GM12878 (cell line): ENCODE data around the gene SIN3A. TPM values are rescaled to one million over a fixed set of nuclear protein-coding genes. Genes with fewer than 3 reads are reported as not detected.

Experiments used
- ATAC-seq: fragments of 200-7000 bp; cut with Tn5 transposase; 3 replicates; pipeline ENCODE4 v1.9.1; 2020; ENCODE audit warnings: mild to moderate bottlenecking, moderate library complexity
- BruUV-seq: library from RNA; stranded (reverse); fragments of 400-500 nt; replicated peaks from 2 replicates; lab custom pipeline; 2021; lab: Mats Ljungman, UMichigan
- CTCF ChIA-PET: fragments of 300-600 bp; sonication (Branson Sonifier 250); formaldehyde crosslinking; extraction: SDS; loops from one replicate; lab custom pipeline; 2021; ENCODE audit warnings: inconsistent platforms; lab: Yijun Ruan, JAX
- POLR2A ChIA-PET: fragments of 350-600 bp; formaldehyde crosslinking; extraction: SDS; loops from one replicate; lab custom pipeline; 2021; ENCODE audit warnings: inconsistent platforms; lab: Charles Lee
- RAD21 ChIA-PET: fragments of 300-600 bp; sonication (Branson Sonifier 250); formaldehyde crosslinking; loops from one replicate; lab custom pipeline; 2023; ENCODE audit warnings: antibody characterized with exemption; ENCODE audit not compliant: unreplicated experiment; lab: Charles Lee
- SMC1A ChIA-PET: fragments of 300-600 bp; sonication (Branson Sonifier 250); formaldehyde crosslinking; loops from one replicate; lab custom pipeline; 2023; ENCODE audit not compliant: unreplicated experiment, uncharacterized antibody; lab: Charles Lee
- DNase-seq: peaks from one replicate; pipeline ENCODE4 v3.0.0-alpha.2; 2011; ENCODE audit warnings: low read depth, low spot score
- FAIRE-seq: peaks from 3 replicates; lab custom pipeline; 2011; peaks lifted over from hg19 to GRCh38; lab: Jason Lieb, UNC
- H2AFZ ChIP-seq: 2 replicates; pipeline ENCODE4 v1.6.0; 2011; ENCODE audit warnings: low read depth, low read length, control low read depth; ENCODE audit not compliant: control insufficient read depth
- H3K27ac ChIP-seq: 2 replicates; pipeline ENCODE4 v1.5.1; 2011; ENCODE audit warnings: control low read depth; ENCODE audit not compliant: control insufficient read depth, insufficient read depth
- H3K27me3 ChIP-seq, 2 experiments: replicated peaks in 1 of 2; 2 replicates each; pipeline versions ENCODE4 v1.6.0 to v1.6.1; 2011; ENCODE audit warnings: low read length in 1 of 2; ENCODE audit not compliant: control insufficient read depth in 2 of 2, insufficient read depth in 2 of 2
- H3K36me3 ChIP-seq, 2 experiments: 2 replicates each; pipeline ENCODE4 v1.5.1; 2011; ENCODE audit warnings: low read length in 1 of 2; ENCODE audit not compliant: control insufficient read depth in 2 of 2, insufficient read depth in 2 of 2
- H3K4me1 ChIP-seq: 2 replicates; pipeline ENCODE4 v1.6.1; 2011; ENCODE audit warnings: mild to moderate bottlenecking, low read length, moderate library complexity, mixed read lengths; ENCODE audit not compliant: control insufficient read depth, insufficient read depth
- H3K4me2 ChIP-seq: 2 replicates; pipeline ENCODE4 v1.6.0; 2011; ENCODE audit warnings: control low read depth; ENCODE audit not compliant: control insufficient read depth, insufficient read depth
- H3K4me3 ChIP-seq: fragments of 200-600 bp; sonication (generic); 2 replicates; pipeline ENCODE4 v1.5.1; 2016
- H3K79me2 ChIP-seq: 2 replicates; pipeline ENCODE4 v1.6.0; 2011; ENCODE audit warnings: low read length; ENCODE audit not compliant: control insufficient read depth, insufficient read depth
- H3K9ac ChIP-seq: 2 replicates; pipeline ENCODE4 v1.8.0; 2011; ENCODE audit warnings: low read length, control low read depth, mixed read lengths; ENCODE audit not compliant: control insufficient read depth, insufficient read depth
- H3K9me3 ChIP-seq: replicated peaks from 3 replicates; pipeline ENCODE4 v1.5.1; 2011; ENCODE audit warnings: mild to moderate bottlenecking, low read length; ENCODE audit not compliant: control insufficient read depth, insufficient read depth
- H4K20me1 ChIP-seq: 2 replicates; pipeline ENCODE4 v1.6.0; 2011; ENCODE audit not compliant: control insufficient read depth, insufficient read depth
- BCL11A ChIP-seq: IDR thresholded peaks from 2 replicates; pipeline ENCODE4 v1.6.1; 2011; ENCODE audit warnings: low read depth, low read length
- DPF2 ChIP-seq: fragments of 450-650 bp; IDR thresholded peaks from 2 replicates; pipeline ENCODE4 v1.6.1; 2017; ENCODE audit warnings: mild to moderate bottlenecking
- EGR1 ChIP-seq, 2 experiments: IDR thresholded peaks; 1 replicate in 1 of 2; 2 replicates in 1 of 2; pipeline ENCODE4 v1.6.1; 2011 to 2012; ENCODE audit warnings: low read depth in 2 of 2, low read length in 2 of 2, borderline replicate concordance in 1 of 2, mild to moderate bottlenecking in 1 of 2, moderate library complexity in 1 of 2
- MXI1 ChIP-seq: fragments of 150-350 bp; IDR thresholded peaks from 2 replicates; pipeline ENCODE4 v1.6.1; 2011; ENCODE audit warnings: low read depth, mild to moderate bottlenecking, inconsistent platforms, low read length, improper control_type of control experiment
- NR2C1 ChIP-seq: fragments of 450-650 bp; IDR thresholded peaks from 2 replicates; pipeline ENCODE4 v1.6.1; 2017; ENCODE audit warnings: antibody characterized with exemption, mild to moderate bottlenecking, moderate library complexity
- POLR2A ChIP-seq: IDR thresholded peaks from 2 replicates; pipeline ENCODE4 v1.6.1; 2011; ENCODE audit warnings: low read depth, mild to moderate bottlenecking, low read length
- SMAD5 ChIP-seq: IDR thresholded peaks from 2 replicates; pipeline ENCODE4 v1.6.1; 2016; ENCODE audit warnings: antibody characterized with exemption, low read depth
- SMARCA5 ChIP-seq: fragments of 450-650 bp; IDR thresholded peaks from 2 replicates; pipeline ENCODE4 v1.6.1; 2017; ENCODE audit warnings: mild to moderate bottlenecking
- WGBS: methylation state at CpG from one replicate; pipeline ENCODE4 v1.1.6; 2016; ENCODE audit warnings: low lambda C conversion rate; ENCODE audit not compliant: insufficient replicate concordance, insufficient coverage; ENCODE audit errors: missing lambda C conversion rate; 5-methylcytosine and 5-hydroxymethylcytosine counted together
- in situ Hi-C: fragments of 300-500 bp; cut with MboI; formaldehyde crosslinking; loops from 9 replicates; pipeline ENCODE4 v1.14.3; 2018; ENCODE audit warnings: mixed read lengths
- intact Hi-C: fragments of 100-400 bp; cut with micrococcal nuclease; formaldehyde crosslinking; loops from one replicate; pipeline ENCODE4 v1.14.2; 2022; ENCODE audit not compliant: unreplicated experiment
- polyA plus RNA-seq, 11 experiments: library from polyadenylated mRNA; depleted of rRNA in 4 of 11; unstranded in 6 of 11; stranded (reverse) in 5 of 11; fragments of >200 nt; fragmentation: Nextera tagmentation in 4 of 11; fragmentation: Illumina TruSeq in 1 of 11; extraction: Ambion mirVana in 4 of 11; extraction: Trizol in 1 of 11; gene quantifications; 1 replicate in 1 of 11; 2 replicates in 10 of 11; pipeline versions ENCODE4 v1.2.1 to v1.2.3, GENCODE V29; 2011 to 2016; ENCODE audit warnings: inconsistent platforms in 2 of 11, missing spikeins in 2 of 11, low read depth in 1 of 11
- total RNA-seq, 4 experiments: library from RNA; depleted of rRNA in 3 of 4; stranded (reverse); fragments of >200 nt in 3 of 4; fragmentation: Illumina TruSeq in 1 of 4; extraction: Trizol in 1 of 4; gene quantifications; 2 replicates each; pipeline versions ENCODE4 v1.2.1 to v1.2.3, GENCODE V29; 2013 to 2021
- TF ChIP-seq, protein P1 (sequence below): fragments of 450-650 bp; IDR thresholded peaks from 2 replicates; pipeline ENCODE4 v1.6.1; 2016; ENCODE audit warnings: mild to moderate bottlenecking
- TF ChIP-seq, protein P2 (sequence below): fragments of 450-650 bp; IDR thresholded peaks from 2 replicates; pipeline ENCODE4 v1.6.1; 2014; ENCODE audit warnings: mild to moderate bottlenecking
- TF ChIP-seq, protein P3 (sequence below): fragments of 450-650 bp; conservative IDR thresholded peaks from 2 replicates; pipeline ENCODE4 v1.6.1; 2017; ENCODE audit warnings: mild to moderate bottlenecking, moderate library complexity

SIN3A gene
- total and polyA plus RNA-seq, 10 of the 15 experiments (the other 5 are each of a cell fraction or from before 2014, with no cell fraction given), result 6.4 to 62.2 (median 29.2) TPM

DNA sequence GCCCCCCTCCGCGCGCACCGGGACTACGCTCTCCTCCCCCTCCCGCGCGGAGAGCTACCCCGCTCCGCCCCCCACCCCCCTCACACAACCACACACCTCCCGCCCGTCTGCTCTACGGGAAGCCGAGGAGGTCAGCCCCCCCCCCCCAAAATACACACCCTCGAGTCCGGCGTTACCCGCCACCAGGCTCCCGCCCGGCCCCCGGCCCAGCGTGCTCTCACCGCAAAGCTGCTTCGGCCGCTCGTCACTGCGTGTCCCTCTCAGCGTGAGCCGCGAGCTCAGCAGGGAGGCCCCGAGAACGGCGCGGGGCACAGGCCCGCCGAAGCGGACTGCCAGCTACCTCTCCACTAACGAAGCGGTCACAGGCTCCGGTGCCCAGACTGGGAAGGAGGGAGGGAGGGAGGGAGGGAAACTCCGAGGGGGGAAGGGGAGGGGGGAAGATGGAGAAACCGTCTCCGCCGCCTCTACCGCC is 252 bp downstream of the SIN3A start:
- intact Hi-C loops (loop anchor here (2.0 to 5.0 kb wide), 4 partner anchors 82 to 429 kb away; partner anchors contain the start of genes MAN2C1, PPCDC and SNUPN), in situ Hi-C loops (no loop called here)
- peak overlapping the region; percentile 83 for H3K9ac ChIP-seq
- no peak overlapping the region for H3K4me2 ChIP-seq
- H3K9me3 ChIP-seq, result no peaks in the 10 kb centered on the region
- SMC1A ChIA-PET, result interaction anchor here (0.7 to 3.8 kb wide), 9 partner anchors 28 to 247 kb away, joined by 3 to 27 read pairs (median 4); partner anchors contain the start of genes IMP3, MAN2C1 and SNUPN
- TF ChIP-seq SMAD5 (no peak), POLR2A (peak; percentile 51; the same call in 1 of the 2 replicates), DPF2 (0 out of 2 replicates have a peak, but pooled peaks have one; percentile 4), SMARCA5 (peak; percentile 69; the same call in 1 of the 2 replicates), NR2C1 (no peak), MXI1 (0 out of 2 replicates have a peak, but pooled peaks have one; percentile 2), BCL11A (0 out of 2 replicates have a peak, but pooled peaks have one; percentile 5), EGR1 (IDR thresholded peaks at IDR 0.05; ENCODE audit: borderline replicate concordance in 1 of 2, low read depth in 2 of 2, low read length in 2 of 2) (peak in 1 of 2 experiments; percentile 62; a peak in 1 of 3 replicates)
- TF ChIP-seq, protein P1, sequence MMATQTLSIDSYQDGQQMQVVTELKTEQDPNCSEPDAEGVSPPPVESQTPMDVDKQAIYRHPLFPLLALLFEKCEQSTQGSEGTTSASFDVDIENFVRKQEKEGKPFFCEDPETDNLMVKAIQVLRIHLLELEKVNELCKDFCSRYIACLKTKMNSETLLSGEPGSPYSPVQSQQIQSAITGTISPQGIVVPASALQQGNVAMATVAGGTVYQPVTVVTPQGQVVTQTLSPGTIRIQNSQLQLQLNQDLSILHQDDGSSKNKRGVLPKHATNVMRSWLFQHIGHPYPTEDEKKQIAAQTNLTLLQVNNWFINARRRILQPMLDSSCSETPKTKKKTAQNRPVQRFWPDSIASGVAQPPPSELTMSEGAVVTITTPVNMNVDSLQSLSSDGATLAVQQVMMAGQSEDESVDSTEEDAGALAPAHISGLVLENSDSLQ, result no peak
- TF ChIP-seq, protein P2, sequence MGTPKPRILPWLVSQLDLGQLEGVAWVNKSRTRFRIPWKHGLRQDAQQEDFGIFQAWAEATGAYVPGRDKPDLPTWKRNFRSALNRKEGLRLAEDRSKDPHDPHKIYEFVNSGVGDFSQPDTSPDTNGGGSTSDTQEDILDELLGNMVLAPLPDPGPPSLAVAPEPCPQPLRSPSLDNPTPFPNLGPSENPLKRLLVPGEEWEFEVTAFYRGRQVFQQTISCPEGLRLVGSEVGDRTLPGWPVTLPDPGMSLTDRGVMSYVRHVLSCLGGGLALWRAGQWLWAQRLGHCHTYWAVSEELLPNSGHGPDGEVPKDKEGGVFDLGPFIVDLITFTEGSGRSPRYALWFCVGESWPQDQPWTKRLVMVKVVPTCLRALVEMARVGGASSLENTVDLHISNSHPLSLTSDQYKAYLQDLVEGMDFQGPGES, result no peak
- TF ChIP-seq, protein P3, sequence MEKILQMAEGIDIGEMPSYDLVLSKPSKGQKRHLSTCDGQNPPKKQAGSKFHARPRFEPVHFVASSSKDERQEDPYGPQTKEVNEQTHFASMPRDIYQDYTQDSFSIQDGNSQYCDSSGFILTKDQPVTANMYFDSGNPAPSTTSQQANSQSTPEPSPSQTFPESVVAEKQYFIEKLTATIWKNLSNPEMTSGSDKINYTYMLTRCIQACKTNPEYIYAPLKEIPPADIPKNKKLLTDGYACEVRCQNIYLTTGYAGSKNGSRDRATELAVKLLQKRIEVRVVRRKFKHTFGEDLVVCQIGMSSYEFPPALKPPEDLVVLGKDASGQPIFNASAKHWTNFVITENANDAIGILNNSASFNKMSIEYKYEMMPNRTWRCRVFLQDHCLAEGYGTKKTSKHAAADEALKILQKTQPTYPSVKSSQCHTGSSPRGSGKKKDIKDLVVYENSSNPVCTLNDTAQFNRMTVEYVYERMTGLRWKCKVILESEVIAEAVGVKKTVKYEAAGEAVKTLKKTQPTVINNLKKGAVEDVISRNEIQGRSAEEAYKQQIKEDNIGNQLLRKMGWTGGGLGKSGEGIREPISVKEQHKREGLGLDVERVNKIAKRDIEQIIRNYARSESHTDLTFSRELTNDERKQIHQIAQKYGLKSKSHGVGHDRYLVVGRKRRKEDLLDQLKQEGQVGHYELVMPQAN, result peak; percentile 68
- CTCF ChIA-PET, result interaction anchor here (0.6 to 6.1 kb wide), 9 partner anchors 20 to 501 kb away, joined by 3 to 63 read pairs (median 4); partner anchors contain the start of genes IMP3 and MAN2C1
- peaks cover 20% of the 10 kb centered on the region for H3K4me1 ChIP-seq
- peak overlapping the region; percentile 81; the same call in 1 of the 2 replicates for H3K4me3 ChIP-seq
- H2AFZ ChIP-seq, result no peak overlapping the region
- H4K20me1 ChIP-seq, result no peaks in the 10 kb centered on the region; the same call in 1 of the 2 replicates
- POLR2A ChIA-PET, result interaction anchor here (0.6 to 7.2 kb wide), 15 partner anchors 9 to 668 kb away, joined by 3 to 110 read pairs (median 4); partner anchors contain the start of genes C15orf39, FAM219B, IMP3 and MAN2C1
- H3K36me3 ChIP-seq, result peaks cover 0 to 6% of the 10 kb centered on the region in 2 experiments; a peak in 1 of 4 replicates
- ATAC-seq, result no peak
- H3K27ac ChIP-seq, result peak overlapping the region; percentile 90
- WGBS, result 0% methylated on average over 20 of the region's 45 CpGs
- H3K27me3 ChIP-seq, result no peaks in the 10 kb centered on the region
- no TSS peak for BruUV-seq
- peaks cover 62% of the 10 kb centered on the region for H3K79me2 ChIP-seq
- no peak for FAIRE-seq
- DNase-seq, result no peak
- RAD21 ChIA-PET, result interaction anchor here (0.6 to 7.3 kb wide), 20 partner anchors 9 to 1693 kb away, joined by 3 to 113 read pairs (median 4); partner anchors contain the start of genes IMP3, MAN2C1, PPCDC and PTPN9
